Left hindlimb (tissue), 1 donor: ENCODE data around the gene ATP8B4.
A peak's percentile ranks its signal among the peaks of the same experiment; 100 is the strongest.

Source experiments
- DNase-seq: peaks from one replicate; pipeline ENCODE4 v3.0.0-alpha.2; 2018

The ATP8B4 gene

GRCh38 chr15:49887659-49888322 is 231.2 kb downstream of the ATP8B4 start:
- no peak for DNase-seq

- no peak for DNase-seq
These were observed 235.9 kb downstream of the ATP8B4 start for GRCh38 chr15:49883121-49883520.

- no peak for DNase-seq
These were observed 237.2 kb downstream of the ATP8B4 start for GRCh38 chr15:49881866-49882265.

- no peak for DNase-seq
These were observed 237.6 kb downstream of the ATP8B4 start for GRCh38 chr15:49881433-49881832.

GRCh38 chr15:49877873-49878521 is 241.0 kb downstream of the ATP8B4 start:
- peak; percentile 51 for DNase-seq

GRCh38 chr15:49877117-49877872 is 241.7 kb downstream of the ATP8B4 start:
- DNase-seq = no peak

- DNase-seq = no peak
These were observed 242.5 kb downstream of the ATP8B4 start for GRCh38 chr15:49876401-49877038.

GRCh38 chr15:49875392-49875791 is 243.6 kb downstream of the ATP8B4 start:
- no peak for DNase-seq

GRCh38 chr15:49870472-49870871 is 248.6 kb downstream of the ATP8B4 start:
- DNase-seq = no peak

- DNase-seq = no peak
These were observed 250.7 kb downstream of the ATP8B4 start for GRCh38 chr15:49868348-49868747.

- DNase-seq = no peak
These were observed 252.9 kb downstream of the ATP8B4 start for GRCh38 chr15:49865925-49866757.

- no peak for DNase-seq
These were observed 254.8 kb downstream of the ATP8B4 start for GRCh38 chr15:49864251-49864650.

- no peak for DNase-seq
These were observed 255.4 kb downstream of the ATP8B4 start for GRCh38 chr15:49863431-49864224.

- no peak for DNase-seq
These were observed 258.9 kb downstream of the ATP8B4 start for GRCh38 chr15:49860101-49860500.

- DNase-seq = no peak
These were observed 261.2 kb downstream of the ATP8B4 start for GRCh38 chr15:49857496-49858475.

GRCh38 chr15:49855917-49856637 is 263.0 kb downstream of the ATP8B4 start:
- no peak for DNase-seq

- DNase-seq = no peak
These were observed 266.3 kb downstream of the ATP8B4 start for GRCh38 chr15:49852756-49853155.

- no peak for DNase-seq
These were observed 270.2 kb downstream of the ATP8B4 start for GRCh38 chr15:49848807-49849206.

GRCh38 chr15:49848282-49848724 is 270.7 kb downstream of the ATP8B4 start:
- no peak for DNase-seq
